HFF-Myc (cell line): ENCODE results near the gene OPCML.

Experiments
- DNase-seq: peaks from one replicate; pipeline ENCODE4 v3.0.0-alpha.2; 2011; ENCODE audit warnings: low read depth; ENCODE audit errors: extremely low read depth
- H3K4me3 ChIP-seq: replicated peaks from 2 replicates; pipeline ENCODE4 v1.5.1; 2011; ENCODE audit warnings: low read depth, mild to moderate bottlenecking, control low read depth, low read length
- CTCF ChIP-seq: IDR thresholded peaks from 2 replicates; pipeline ENCODE4 v1.5.1; 2012; ENCODE audit warnings: mild to moderate bottlenecking, low read depth, low read length, control low read depth; ENCODE audit errors: missing control alignments

Gene OPCML

DNA sequence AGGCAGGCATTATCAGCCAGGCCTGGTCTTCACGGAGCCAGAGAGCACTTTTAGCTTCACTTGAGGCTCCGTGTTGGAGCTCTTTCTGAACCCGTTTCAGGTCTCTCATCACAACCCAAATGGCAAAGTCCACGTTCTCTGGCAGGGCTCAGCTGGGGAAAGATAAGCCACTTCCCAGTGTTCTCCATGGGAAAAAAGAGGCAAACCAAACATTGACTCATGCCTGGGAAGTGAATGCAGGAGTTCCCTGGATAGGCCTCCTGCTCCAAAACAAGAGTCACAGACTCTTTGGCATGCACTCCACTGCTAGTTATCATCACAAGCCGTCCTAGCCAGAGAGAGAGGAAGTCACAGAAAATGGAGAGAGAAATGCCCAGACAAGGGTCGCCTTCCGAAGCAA, 11.6 kb downstream of the OPCML start:
- H3K4me3 ChIP-seq = no peak overlapping the region
- TF ChIP-seq CTCF = no peak
- DNase-seq = no peak

- TF ChIP-seq CTCF = no peak
- DNase-seq = no peak
- H3K4me3 ChIP-seq = no peak overlapping the region
Observed at GRCh38 chr11:133519560-133519959, 12.7 kb downstream of the OPCML start.

- no peak for DNase-seq
- no peak overlapping the region for H3K4me3 ChIP-seq
- TF ChIP-seq CTCF = no peak
Observed at GRCh38 chr11:133518702-133519264, 13.5 kb downstream of the OPCML start.

DNA sequence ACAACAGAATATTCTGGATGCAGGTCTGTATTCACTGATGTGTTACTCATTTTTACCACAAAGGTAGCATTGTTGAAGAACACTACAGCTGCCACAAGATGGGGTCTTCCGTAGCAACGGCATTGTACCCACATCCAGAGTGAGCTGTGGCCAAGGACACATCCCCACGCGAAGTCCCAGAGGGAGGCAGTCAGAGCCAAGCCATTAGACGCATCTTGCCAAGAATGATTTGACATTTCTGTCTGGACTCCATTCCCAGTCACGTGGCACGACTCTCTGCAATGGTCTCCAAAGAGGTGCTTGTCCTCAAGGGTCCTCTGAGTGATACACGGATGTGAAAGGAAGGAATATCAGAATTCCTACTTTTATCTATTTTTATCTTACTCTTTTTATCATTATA, 15.5 kb downstream of the OPCML start:
- DNase-seq = no peak
- no peak overlapping the region for H3K4me3 ChIP-seq
- no peak for TF ChIP-seq CTCF

DNA sequence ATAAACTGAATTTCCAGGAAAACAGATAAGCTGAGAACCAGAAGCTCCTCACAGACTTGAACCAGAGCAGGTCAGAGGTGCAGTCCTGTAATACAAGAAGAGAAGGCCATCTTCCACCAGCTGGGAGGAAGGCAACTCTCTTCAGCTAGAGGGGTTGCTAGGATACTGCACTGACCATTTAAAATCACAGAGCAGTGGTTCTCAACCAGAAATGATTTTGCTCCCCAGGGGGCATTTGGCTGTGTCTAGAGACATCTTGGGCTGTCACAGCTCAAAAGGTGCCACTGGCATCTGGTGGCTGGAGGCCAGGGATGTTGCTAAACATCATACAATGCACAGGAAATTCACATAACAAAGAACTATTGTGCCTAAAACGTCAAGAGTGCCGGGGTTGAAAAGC, 17.2 kb downstream of the OPCML start:
- no peak overlapping the region for H3K4me3 ChIP-seq
- no peak for DNase-seq
- no peak for TF ChIP-seq CTCF

- H3K4me3 ChIP-seq = no peak overlapping the region
- no peak for TF ChIP-seq CTCF
- no peak for DNase-seq
Observed at GRCh38 chr11:133509924-133510697, 22.2 kb downstream of the OPCML start.
